MM.1S (cell line): ENCODE results near the gene ID2.

Source experiments
- DNase-seq: peaks from one replicate; pipeline ENCODE4 v3.0.0-alpha.2; 2015
- H2AFZ ChIP-seq: fragments of 300-600 bp; sonication (generic); 2 replicates; pipeline ENCODE4 v1.6.0; 2016; ENCODE audit warnings: antibody characterized with exemption, low read length
- H3F3A ChIP-seq: fragments of 300-600 bp; sonication (generic); 2 replicates; pipeline ENCODE4 v1.6.1; 2016; ENCODE audit warnings: mild to moderate bottlenecking, antibody characterized with exemption, low read length, moderate library complexity, mixed read lengths; ENCODE audit not compliant: insufficient read depth
- H3K27ac ChIP-seq: fragments of 300-600 bp; sonication (generic); 2 replicates; pipeline ENCODE4 v1.5.1; 2016; ENCODE audit warnings: mild to moderate bottlenecking, low read length
- H3K27me3 ChIP-seq: fragments of 300-600 bp; sonication (generic); replicated peaks from 2 replicates; pipeline ENCODE4 v1.6.0; 2016; ENCODE audit warnings: low read length; ENCODE audit not compliant: insufficient read depth
- H3K36me3 ChIP-seq: fragments of 300-600 bp; sonication (generic); replicated peaks from 2 replicates; pipeline ENCODE4 v1.6.1; 2016; ENCODE audit warnings: mild to moderate bottlenecking, low read length, mixed read lengths; ENCODE audit not compliant: insufficient read depth
- H3K4me1 ChIP-seq: fragments of 300-600 bp; sonication (generic); 2 replicates; pipeline ENCODE4 v1.6.1; 2016; ENCODE audit warnings: low read length, mixed read lengths
- H3K4me2 ChIP-seq: fragments of 300-600 bp; sonication (generic); 2 replicates; pipeline ENCODE4 v1.6.0; 2016; ENCODE audit warnings: low read depth, low read length
- H3K4me3 ChIP-seq: fragments of 300-600 bp; sonication (generic); 2 replicates; pipeline ENCODE4 v1.5.1; 2016; ENCODE audit warnings: low read length, mixed read lengths
- H3K79me2 ChIP-seq: fragments of 300-600 bp; sonication (generic); 2 replicates; pipeline ENCODE4 v1.6.1; 2016; ENCODE audit warnings: mixed run types, low read length, mixed read lengths
- H3K9ac ChIP-seq: fragments of 300-600 bp; sonication (generic); 2 replicates; pipeline ENCODE4 v1.6.1; 2016; ENCODE audit warnings: low read length, mixed read lengths
- H3K9me2 ChIP-seq: fragments of 300-600 bp; sonication (generic); replicated peaks from 2 replicates; pipeline ENCODE4 v1.6.1; 2016; ENCODE audit warnings: mild to moderate bottlenecking, low read length, mixed read lengths; ENCODE audit not compliant: insufficient read depth
- H3K9me3 ChIP-seq: fragments of 300-600 bp; sonication (generic); replicated peaks from 2 replicates; pipeline ENCODE4 v1.6.1; 2016; ENCODE audit warnings: mild to moderate bottlenecking, low read length, mixed read lengths; ENCODE audit not compliant: insufficient read depth
- H4K20me1 ChIP-seq: fragments of 300-600 bp; sonication (generic); 2 replicates; pipeline ENCODE4 v1.6.1; 2016; ENCODE audit warnings: mild to moderate bottlenecking, low read length, moderate library complexity, mixed read lengths; ENCODE audit not compliant: insufficient read depth
- CTCF ChIP-seq: fragments of 300-600 bp; sonication (generic); IDR thresholded peaks from 2 replicates; pipeline ENCODE4 v1.5.1; 2016; ENCODE audit warnings: antibody characterized with exemption, low read length, mixed read lengths
- EZH2 ChIP-seq: fragments of 300-600 bp; sonication (generic); optimal IDR thresholded peaks from 2 replicates; pipeline ENCODE3; 2017; ENCODE audit warnings: low read depth, mild to moderate bottlenecking, antibody characterized with exemption, low read length, mixed read lengths
- EZH2phosphoT487 ChIP-seq: fragments of 300-600 bp; sonication (generic); IDR thresholded peaks from 2 replicates; pipeline ENCODE4 v1.6.1; 2018; ENCODE audit warnings: antibody characterized with exemption, low read length

Gene ID2

GRCh38 chr2:8659092-8659734 is 22.6 kb upstream of the ID2 start:
- Histone ChIP-seq H3K9ac (no peak overlapping the region), H3K27ac (no peak overlapping the region), H3K4me1 (no peaks in the 10 kb centered on the region), H4K20me1 (no peaks in the 10 kb centered on the region), H3F3A (no peaks in the 10 kb centered on the region), H3K4me3 (no peak overlapping the region), H3K79me2 (no peaks in the 10 kb centered on the region), H3K4me2 (no peak overlapping the region), H3K9me2 (no peaks in the 10 kb centered on the region), H3K9me3 (no peaks in the 10 kb centered on the region), H2AFZ (no peak overlapping the region), H3K36me3 (no peaks in the 10 kb centered on the region), H3K27me3 (no peaks in the 10 kb centered on the region)
- TF ChIP-seq EZH2 (no peak), CTCF (no peak), EZH2phosphoT487 (no peak)
- no peak for DNase-seq

GRCh38 chr2:8659735-8660492 is 21.9 kb upstream of the ID2 start:
- DNase-seq = no peak
- Histone ChIP-seq H2AFZ (no peak overlapping the region), H3K9ac (no peak overlapping the region)

GRCh38 chr2:8661235-8661634 is 20.6 kb upstream of the ID2 start:
- Histone ChIP-seq H3K9ac (no peak overlapping the region), H3K9me2 (no peaks in the 10 kb centered on the region), H3K79me2 (no peaks in the 10 kb centered on the region), H3K4me1 (no peaks in the 10 kb centered on the region), H2AFZ (no peak overlapping the region), H3K9me3 (no peaks in the 10 kb centered on the region), H3K36me3 (no peaks in the 10 kb centered on the region), H3K27ac (no peak overlapping the region), H3F3A (no peaks in the 10 kb centered on the region), H4K20me1 (no peaks in the 10 kb centered on the region), H3K4me2 (no peak overlapping the region), H3K4me3 (no peak overlapping the region), H3K27me3 (no peaks in the 10 kb centered on the region)
- DNase-seq = no peak
- TF ChIP-seq EZH2 (no peak), CTCF (no peak), EZH2phosphoT487 (no peak)

More at GRCh38 chr2:8659735-8660492, 21.9 kb upstream of the ID2 start:
- Histone ChIP-seq H3K9me3 (no peaks in the 10 kb centered on the region), H3K36me3 (no peaks in the 10 kb centered on the region), H3K4me3 (no peak overlapping the region), H3K27ac (no peak overlapping the region), H3K4me1 (no peaks in the 10 kb centered on the region), H3K79me2 (no peaks in the 10 kb centered on the region), H4K20me1 (no peaks in the 10 kb centered on the region), H3K9me2 (no peaks in the 10 kb centered on the region), H3F3A (no peaks in the 10 kb centered on the region), H3K27me3 (no peaks in the 10 kb centered on the region), H3K4me2 (no peak overlapping the region)
- TF ChIP-seq CTCF (no peak), EZH2phosphoT487 (no peak), EZH2 (no peak)
